Trophoblast cell (in vitro differentiated cells and primary cell): ENCODE data around the gene ZNF79.

ENCODE experiments used
- DNase-seq, 2 donors: peaks; one replicate each; pipeline ENCODE4 v3.0.0-alpha.2; 2016
- H2AFZ ChIP-seq: 2 replicates; pipeline ENCODE4 v1.6.1; 2013; ENCODE audit warnings: low read length, moderate library complexity, mild to moderate bottlenecking; ENCODE audit not compliant: insufficient read depth, poor library complexity
- H2AK5ac ChIP-seq: 2 replicates; pipeline ENCODE4 v1.6.1; 2013; ENCODE audit warnings: mild to moderate bottlenecking, low read length
- H2BK120ac ChIP-seq: 2 replicates; pipeline ENCODE4 v1.6.1; 2013; ENCODE audit warnings: low read length, mild to moderate bottlenecking, moderate library complexity; ENCODE audit not compliant: insufficient read depth, poor library complexity
- H2BK12ac ChIP-seq: 2 replicates; pipeline ENCODE4 v1.6.1; 2013; ENCODE audit warnings: mild to moderate bottlenecking, low read length, moderate library complexity
- H2BK5ac ChIP-seq: 2 replicates; pipeline ENCODE4 v1.6.1; 2013; ENCODE audit warnings: low read length, low read depth, moderate library complexity, mild to moderate bottlenecking; ENCODE audit not compliant: poor library complexity
- H3K14ac ChIP-seq: 2 replicates; pipeline ENCODE4 v1.6.1; 2013; ENCODE audit warnings: mild to moderate bottlenecking, low read length
- H3K18ac ChIP-seq: 2 replicates; pipeline ENCODE4 v1.6.1; 2013; ENCODE audit warnings: mild to moderate bottlenecking, low read length
- H3K23ac ChIP-seq: 2 replicates; pipeline ENCODE4 v1.6.1; 2013; ENCODE audit warnings: low read length
- H3K27ac ChIP-seq: 2 replicates; pipeline ENCODE4 v1.5.1; 2013; ENCODE audit warnings: low read depth, mild to moderate bottlenecking, inconsistent platforms, low read length, moderate library complexity
- H3K27me3 ChIP-seq: 2 replicates; pipeline ENCODE4 v1.6.1; 2013; ENCODE audit warnings: inconsistent platforms, mild to moderate bottlenecking, low read length, moderate library complexity; ENCODE audit not compliant: insufficient read depth
- H3K36me3 ChIP-seq, 2 experiments: 1 replicate in 1 of 2; 2 replicates in 1 of 2; pipeline ENCODE4 v1.6.1; 2013; ENCODE audit warnings: low read length in 2 of 2, mild to moderate bottlenecking in 2 of 2, moderate library complexity in 1 of 2; ENCODE audit not compliant: insufficient read depth in 2 of 2, control insufficient read depth in 1 of 2
- H3K4ac ChIP-seq: 2 replicates; pipeline ENCODE4 v1.6.1; 2013; ENCODE audit warnings: low read depth, mild to moderate bottlenecking, low read length, moderate library complexity
- H3K4me1 ChIP-seq, 2 experiments: 1 replicate in 1 of 2; 2 replicates in 1 of 2; pipeline ENCODE4 v1.6.1; 2013; ENCODE audit warnings: low read length in 2 of 2, mild to moderate bottlenecking in 2 of 2, moderate library complexity in 1 of 2; ENCODE audit not compliant: insufficient read depth in 2 of 2, control insufficient read depth in 1 of 2
- H3K4me2 ChIP-seq: 2 replicates; pipeline ENCODE4 v1.6.1; 2013; ENCODE audit warnings: inconsistent platforms, mild to moderate bottlenecking, low read length, moderate library complexity
- H3K4me3 ChIP-seq: 2 replicates; pipeline ENCODE4 v1.5.1; 2013; ENCODE audit warnings: mild to moderate bottlenecking, low read depth, low read length, inconsistent platforms
- H3K79me1 ChIP-seq: one replicate; pipeline ENCODE4 v1.6.1; 2013; ENCODE audit warnings: low read length
- H3K79me2 ChIP-seq: 2 replicates; pipeline ENCODE4 v1.6.1; 2013; ENCODE audit warnings: low read length, mild to moderate bottlenecking; ENCODE audit not compliant: control insufficient read depth, insufficient read depth, poor library complexity
- H3K9ac ChIP-seq: 2 replicates; pipeline ENCODE4 v1.6.1; 2013; ENCODE audit warnings: mild to moderate bottlenecking, low read length
- H3K9me3 ChIP-seq: 2 replicates; pipeline ENCODE4 v1.6.1; 2013; ENCODE audit warnings: low read depth, mild to moderate bottlenecking, control low read depth, inconsistent platforms, low read length; ENCODE audit not compliant: insufficient read depth
- H4K12ac ChIP-seq: 2 replicates; pipeline ENCODE4 v1.6.1; 2013; ENCODE audit warnings: low read depth, mild to moderate bottlenecking, low read length, moderate library complexity
- H4K8ac ChIP-seq: 2 replicates; pipeline ENCODE4 v1.6.1; 2013; ENCODE audit warnings: low read depth, mild to moderate bottlenecking, low read length, moderate library complexity
- H4K91ac ChIP-seq: one replicate; pipeline ENCODE4 v1.6.1; 2013; ENCODE audit warnings: low read depth, mild to moderate bottlenecking, low read length, moderate library complexity
- WGBS: extraction: QIAGEN DNeasy Blood & Tissue Kit; methylation state at CpG from one replicate; pipeline ENCODE4 v1.1.7; 2013; ENCODE audit warnings: missing lambda C conversion rate; ENCODE audit not compliant: insufficient read length, insufficient coverage; ENCODE audit errors: extremely low coverage; 5-methylcytosine and 5-hydroxymethylcytosine counted together

Gene ZNF79

DNA sequence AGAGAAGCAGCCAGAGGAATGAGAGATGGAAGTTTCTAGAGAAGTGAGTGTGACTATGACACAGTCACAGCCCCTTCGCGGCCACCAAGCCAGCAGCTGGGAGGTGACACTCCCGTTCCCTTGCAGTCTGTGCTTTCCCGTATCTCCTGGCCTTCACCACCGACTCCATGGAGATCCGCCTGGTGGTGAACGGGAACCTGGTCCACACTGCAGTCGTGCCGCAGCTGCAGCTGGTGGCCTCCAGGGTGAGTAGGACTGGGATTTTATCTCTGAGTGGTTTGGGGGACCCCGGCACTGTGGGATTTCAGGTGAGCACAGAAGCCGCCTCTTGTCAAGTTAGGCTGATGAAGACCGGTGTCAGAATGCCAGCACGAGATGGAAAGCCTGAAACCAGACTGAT is 39.3 kb upstream of the ZNF79 start:
- Histone ChIP-seq H3K9ac (no peak overlapping the region), H3K79me1 (peaks cover 18% of the 10 kb centered on the region), H4K8ac (no peak overlapping the region), H4K91ac (peak overlapping the region; percentile 67), H2AK5ac (peak overlapping the region; percentile 77), H2AFZ (no peak overlapping the region), H3K36me3 (no peaks in the 10 kb centered on the region), H3K27me3 (no peaks in the 10 kb centered on the region), H3K4me2 (no peak overlapping the region), H3K79me2 (no peaks in the 10 kb centered on the region), H3K4me1 (peaks cover 18 to 23% of the 10 kb centered on the region in 2 experiments), H4K12ac (no peak overlapping the region), H2BK5ac (no peak overlapping the region), H3K4me3 (no peak overlapping the region), H2BK12ac (peak overlapping the region; percentile 89), H3K18ac (peak overlapping the region; percentile 24), H3K9me3 (no peaks in the 10 kb centered on the region), H3K23ac (no peak overlapping the region), H3K27ac (no peak overlapping the region), H3K14ac (peak overlapping the region; percentile 37), H2BK120ac (peak overlapping the region; percentile 70), H3K4ac (no peak overlapping the region)
- no peak for DNase-seq
- no CpG with 5 or more reads among the region's 13 CpGs for WGBS

DNA sequence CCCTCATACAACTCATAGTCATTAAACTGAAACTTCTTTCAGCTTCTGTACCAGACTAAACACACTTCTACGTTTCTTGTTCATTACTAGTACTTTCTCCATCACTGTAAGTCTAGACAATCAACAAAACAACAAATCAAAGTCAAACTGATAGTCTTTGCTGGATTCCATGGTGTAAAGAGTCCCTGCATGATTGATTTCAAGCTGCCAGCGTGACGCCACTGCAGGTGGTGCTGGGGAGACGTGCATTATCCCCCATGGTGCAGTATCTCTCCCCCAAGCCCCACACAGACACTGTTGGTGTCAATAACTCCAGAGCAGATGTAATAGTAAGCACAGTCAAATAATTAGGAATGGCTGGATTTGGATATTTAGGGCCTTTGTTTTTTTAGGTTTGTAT is 37.9 kb upstream of the ZNF79 start:
- H3K9ac ChIP-seq: no peak overlapping the region
- H3K36me3 ChIP-seq: no peaks in the 10 kb centered on the region
- H4K91ac ChIP-seq: no peak overlapping the region
- no peak overlapping the region for H2BK120ac ChIP-seq
- no peaks in the 10 kb centered on the region for H3K9me3 ChIP-seq
- H2BK5ac ChIP-seq: no peak overlapping the region
- whole genome bisulfite sequencing: no CpG with 5 or more reads among the region's 4 CpGs
- H3K23ac ChIP-seq: no peak overlapping the region
- H2AK5ac ChIP-seq: no peak overlapping the region
- no peaks in the 10 kb centered on the region for H3K79me2 ChIP-seq
- H3K4me3 ChIP-seq: no peak overlapping the region
- no peak overlapping the region for H2AFZ ChIP-seq
- H3K4me1 ChIP-seq: peaks cover 25 to 32% of the 10 kb centered on the region in 2 experiments
- H3K4me2 ChIP-seq: no peak overlapping the region
- H2BK12ac ChIP-seq: no peak overlapping the region
- no peak for DNase-seq
- no peak overlapping the region for H4K12ac ChIP-seq
- H3K27ac ChIP-seq: no peak overlapping the region
- peaks cover 26% of the 10 kb centered on the region for H3K79me1 ChIP-seq
- H3K18ac ChIP-seq: no peak overlapping the region
- no peak overlapping the region for H4K8ac ChIP-seq
- H3K27me3 ChIP-seq: no peaks in the 10 kb centered on the region
- no peak overlapping the region for H3K4ac ChIP-seq
- H3K14ac ChIP-seq: no peak overlapping the region

DNA sequence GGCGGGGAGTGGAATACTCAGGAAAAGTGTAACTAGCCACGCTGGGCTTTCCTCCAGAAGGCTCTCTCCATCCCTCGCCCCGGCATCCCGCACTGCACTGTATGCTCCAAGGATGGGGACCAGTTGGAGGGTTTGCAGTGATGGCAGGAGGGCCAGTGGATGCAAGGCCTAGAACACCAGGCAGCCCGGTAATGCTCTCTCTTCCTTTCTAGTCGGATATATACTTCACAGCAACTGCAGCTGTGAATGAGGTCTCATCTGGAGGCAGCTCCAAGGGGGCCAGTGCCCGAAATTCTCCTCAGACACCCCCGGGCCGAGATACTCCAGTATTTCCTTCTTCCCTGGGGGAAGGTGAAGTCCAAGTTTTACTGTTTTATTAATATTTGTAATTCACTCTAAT is 37.2 kb upstream of the ZNF79 start:
- H3K23ac ChIP-seq: no peak overlapping the region
- H3K18ac ChIP-seq: no peak overlapping the region
- H2BK120ac ChIP-seq: no peak overlapping the region
- H4K91ac ChIP-seq: no peak overlapping the region
- no peak overlapping the region for H3K9ac ChIP-seq
- H3K79me2 ChIP-seq: no peaks in the 10 kb centered on the region
- no peak overlapping the region for H3K4me3 ChIP-seq
- H3K9me3 ChIP-seq: no peaks in the 10 kb centered on the region
- peaks cover 26% of the 10 kb centered on the region for H3K79me1 ChIP-seq
- H2AFZ ChIP-seq: no peak overlapping the region
- H3K27ac ChIP-seq: no peak overlapping the region
- H3K14ac ChIP-seq: no peak overlapping the region
- H3K4me2 ChIP-seq: no peak overlapping the region
- no CpG with 5 or more reads among the region's 10 CpGs for WGBS
- H4K8ac ChIP-seq: no peak overlapping the region
- no peaks in the 10 kb centered on the region for H3K27me3 ChIP-seq
- H2BK5ac ChIP-seq: no peak overlapping the region
- no peak for DNase-seq
- peaks cover 28 to 34% of the 10 kb centered on the region in 2 experiments for H3K4me1 ChIP-seq
- H2BK12ac ChIP-seq: peak overlapping the region; percentile 96
- no peaks in the 10 kb centered on the region for H3K36me3 ChIP-seq
- H4K12ac ChIP-seq: no peak overlapping the region
- no peak overlapping the region for H3K4ac ChIP-seq
- H2AK5ac ChIP-seq: no peak overlapping the region

DNA sequence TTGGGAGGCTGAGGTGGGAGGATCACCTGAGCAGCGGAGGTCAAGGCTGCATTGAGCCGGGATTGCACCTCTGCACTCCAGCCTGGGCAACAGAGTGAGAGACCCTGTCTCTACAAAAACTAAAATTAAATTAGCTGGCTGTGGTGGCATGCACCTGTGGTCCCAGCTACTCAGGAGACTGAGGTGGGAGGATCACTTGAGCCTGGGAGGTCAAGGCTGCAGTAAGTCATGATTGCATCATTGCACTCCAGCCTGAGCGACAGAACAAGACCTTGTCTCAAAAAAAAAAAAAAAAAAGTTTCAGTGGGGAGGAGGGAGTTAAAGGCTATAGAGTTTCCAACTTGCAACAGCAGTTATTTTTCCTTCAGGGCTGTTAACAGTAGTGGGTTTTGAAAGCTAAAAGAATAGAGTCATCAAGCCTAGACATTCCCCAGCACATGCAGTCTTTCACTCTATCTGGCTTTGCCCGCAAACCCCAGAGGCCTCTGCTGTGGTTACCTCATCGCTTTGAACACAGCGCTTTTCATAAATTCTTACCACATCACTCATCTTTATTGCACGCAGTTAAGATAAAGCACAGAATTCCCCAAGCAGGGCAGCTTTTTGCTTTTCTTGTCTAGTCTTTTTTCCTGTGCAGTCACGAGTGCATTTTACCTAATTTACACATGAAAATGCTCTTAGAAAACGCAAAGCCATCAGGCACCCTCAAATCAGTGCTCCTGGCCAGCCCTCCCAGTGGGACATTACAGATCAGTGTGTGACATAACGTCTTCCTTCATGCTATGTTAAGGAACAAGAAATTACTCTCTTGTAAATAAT is 35.9 kb upstream of the ZNF79 start:
- Histone ChIP-seq H3K4me2 (peak overlapping the region; percentile 40), H3K9me3 (no peaks in the 10 kb centered on the region), H2BK5ac (peak overlapping the region; percentile 42), H3K4me1 (peaks cover 36 to 41% of the 10 kb centered on the region in 2 experiments), H4K91ac (peak overlapping the region; percentile 95), H2BK12ac (no peak overlapping the region), H2AK5ac (no peak overlapping the region), H3K4me3 (no peak overlapping the region), H3K9ac (no peak overlapping the region), H2AFZ (no peak overlapping the region), H3K14ac (no peak overlapping the region), H4K8ac (no peak overlapping the region), H3K27me3 (no peaks in the 10 kb centered on the region), H3K4ac (no peak overlapping the region), H4K12ac (no peak overlapping the region), H3K36me3 (no peaks in the 10 kb centered on the region), H3K79me2 (peaks cover 2% of the 10 kb centered on the region), H3K18ac (no peak overlapping the region), H3K23ac (no peak overlapping the region), H3K27ac (peak overlapping the region; percentile 90), H3K79me1 (peaks cover 29% of the 10 kb centered on the region), H2BK120ac (no peak overlapping the region)
- DNase-seq: peak; percentile 95 to 99
- WGBS: no CpG with 5 or more reads among the region's 10 CpGs
